ENCODE data around the gene NOX5. TPM values are rescaled to one million over a fixed set of nuclear protein-coding genes. Genes with fewer than 3 reads are reported as not detected.

NOX5 gene
- total RNA-seq, 2 donors from 2014 or later = 0.26 TPM; not detected in 1

DNA sequence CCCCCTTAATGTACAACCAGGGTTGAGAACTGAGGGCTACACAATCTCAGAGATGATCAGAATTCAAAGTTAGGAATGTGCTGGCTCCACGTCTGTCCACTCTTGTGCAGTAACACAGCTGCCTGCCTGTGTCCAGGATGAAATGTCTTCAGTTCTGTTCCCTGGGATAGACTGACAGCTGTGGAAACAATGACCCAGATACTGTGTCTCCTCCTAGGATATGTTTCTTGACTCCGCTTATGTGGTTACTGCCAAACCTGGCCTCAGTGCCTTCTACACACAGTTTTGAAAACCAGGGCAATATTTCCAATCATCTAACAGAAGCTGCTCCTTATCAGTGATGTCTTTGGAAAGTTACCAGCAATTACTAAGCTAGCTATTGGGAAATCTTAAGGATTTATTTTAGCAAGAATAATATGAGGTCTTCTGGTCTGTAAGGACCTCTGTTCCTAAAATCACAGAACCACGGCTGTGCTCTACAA, 67.6 kb downstream of the NOX5 start:
- H3K4me1 ChIP-seq = peaks cover 12% of the 10 kb centered on the region
- TF ChIP-seq, protein P1, sequence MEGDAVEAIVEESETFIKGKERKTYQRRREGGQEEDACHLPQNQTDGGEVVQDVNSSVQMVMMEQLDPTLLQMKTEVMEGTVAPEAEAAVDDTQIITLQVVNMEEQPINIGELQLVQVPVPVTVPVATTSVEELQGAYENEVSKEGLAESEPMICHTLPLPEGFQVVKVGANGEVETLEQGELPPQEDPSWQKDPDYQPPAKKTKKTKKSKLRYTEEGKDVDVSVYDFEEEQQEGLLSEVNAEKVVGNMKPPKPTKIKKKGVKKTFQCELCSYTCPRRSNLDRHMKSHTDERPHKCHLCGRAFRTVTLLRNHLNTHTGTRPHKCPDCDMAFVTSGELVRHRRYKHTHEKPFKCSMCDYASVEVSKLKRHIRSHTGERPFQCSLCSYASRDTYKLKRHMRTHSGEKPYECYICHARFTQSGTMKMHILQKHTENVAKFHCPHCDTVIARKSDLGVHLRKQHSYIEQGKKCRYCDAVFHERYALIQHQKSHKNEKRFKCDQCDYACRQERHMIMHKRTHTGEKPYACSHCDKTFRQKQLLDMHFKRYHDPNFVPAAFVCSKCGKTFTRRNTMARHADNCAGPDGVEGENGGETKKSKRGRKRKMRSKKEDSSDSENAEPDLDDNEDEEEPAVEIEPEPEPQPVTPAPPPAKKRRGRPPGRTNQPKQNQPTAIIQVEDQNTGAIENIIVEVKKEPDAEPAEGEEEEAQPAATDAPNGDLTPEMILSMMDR (IDR thresholded peaks at IDR 0.05) = no peak
- TF ChIP-seq POLR2A (IDR thresholded peaks at IDR 0.05) = no peak
- peak overlapping the region in 2 of 4 donors; percentile 35 to 40 for H3K27ac ChIP-seq
- H3K27me3 ChIP-seq = no peaks in the 10 kb centered on the region
- 47 to 55% methylated on average over 3 of the region's 3 CpGs for WGBS, 2 donors
- intact Hi-C loops (cut with DNase I) = no loop called here
- ATAC-seq (peak; percentile 55), DNase-seq (peak in 2 of 4 donors; percentile 19 to 21)
- H3K9me3 ChIP-seq = no peaks in the 10 kb centered on the region
- no peaks in the 10 kb centered on the region for H3K36me3 ChIP-seq (replicated peaks in 1 of 2; ENCODE audit: insufficient read depth in 1 of 2, low read depth in 2 of 2)
- H3K4me3 ChIP-seq = no peak overlapping the region

DNA sequence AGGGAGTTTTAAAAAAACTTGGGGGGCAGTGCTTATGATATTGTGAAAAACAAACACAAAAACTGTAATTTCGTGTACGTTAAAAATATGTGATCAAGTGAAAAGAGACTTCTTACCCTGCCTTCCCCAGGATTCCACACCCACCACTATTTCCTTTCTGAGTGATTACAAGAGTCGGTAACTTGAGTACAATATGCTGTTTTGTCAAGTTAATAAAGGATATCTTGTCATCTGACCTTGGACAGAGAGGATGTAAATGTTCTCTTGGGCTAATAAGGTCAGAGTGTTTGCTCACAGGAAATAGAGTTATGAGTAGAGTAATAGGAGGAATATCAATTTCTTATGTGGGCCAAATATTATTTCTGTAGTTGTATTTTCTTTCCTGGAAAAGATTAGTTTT, 68.1 kb downstream of the NOX5 start:
- H3K4me1 ChIP-seq = peaks cover 12% of the 10 kb centered on the region
- no peak for ATAC-seq
- H3K4me3 ChIP-seq = no peak overlapping the region
- intact Hi-C loops (cut with DNase I) = no loop called here
- 18 to 28% methylated on average over 3 of the region's 3 CpGs for WGBS, 2 donors
- no peak for DNase-seq
- H3K36me3 ChIP-seq (replicated peaks in 1 of 2; ENCODE audit: insufficient read depth in 1 of 2, low read depth in 2 of 2) = no peaks in the 10 kb centered on the region
- H3K9me3 ChIP-seq = no peaks in the 10 kb centered on the region
- no peak for TF ChIP-seq POLR2A (IDR thresholded peaks at IDR 0.05)
- TF ChIP-seq, protein P1 (IDR thresholded peaks at IDR 0.05) = no peak
- no peaks in the 10 kb centered on the region for H3K27me3 ChIP-seq
- H3K27ac ChIP-seq = peak overlapping the region in 2 of 4 donors; percentile 32 to 40

DNA sequence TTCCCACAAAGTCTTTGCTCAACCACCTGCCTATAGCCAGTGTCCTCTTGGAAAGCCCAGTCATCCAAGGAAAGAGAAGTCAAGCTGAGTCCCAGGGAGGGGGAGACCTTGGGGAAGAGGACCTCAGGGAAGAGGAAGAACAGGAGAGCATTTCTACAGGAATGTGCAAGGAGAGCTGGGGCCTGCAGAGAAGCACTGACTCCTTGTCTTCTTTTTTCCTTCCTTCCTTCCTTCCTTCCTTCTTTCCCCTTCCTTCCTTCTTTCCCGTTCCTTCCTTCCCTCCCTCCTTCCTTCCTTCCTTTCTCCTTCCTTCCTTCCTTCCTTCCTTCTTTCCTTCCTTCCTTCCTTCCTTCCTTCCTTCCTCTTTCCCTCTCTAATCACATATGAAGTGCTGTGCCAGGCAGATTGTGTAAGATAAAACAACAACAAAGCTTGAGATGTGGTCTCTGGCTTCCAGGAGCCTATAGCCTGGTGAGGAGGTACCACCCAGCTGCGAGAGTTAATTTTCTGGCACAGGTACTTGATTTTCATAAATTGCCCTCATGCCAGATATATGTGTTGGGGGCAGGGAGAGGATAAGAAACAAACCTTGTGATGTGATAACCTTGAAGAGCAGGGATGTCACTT, 70.0 kb downstream of the NOX5 start:
- intact Hi-C loops (cut with DNase I) = no loop called here
- Histone ChIP-seq H3K27me3 (no peaks in the 10 kb centered on the region), H3K4me1 (peaks cover 20% of the 10 kb centered on the region), H3K9me3 (no peaks in the 10 kb centered on the region), H3K36me3 (replicated peaks in 1 of 2; ENCODE audit: insufficient read depth in 1 of 2, low read depth in 2 of 2) (no peaks in the 10 kb centered on the region), H3K27ac (no peak overlapping the region), H3K4me3 (no peak overlapping the region)
- no peak for DNase-seq
- WGBS, 2 donors = 49 to 54% methylated on average over 2 of the region's 2 CpGs
- no peak for TF ChIP-seq POLR2A (IDR thresholded peaks at IDR 0.05)
- TF ChIP-seq, protein P1 (IDR thresholded peaks at IDR 0.05) = no peak
- ATAC-seq = no peak

DNA sequence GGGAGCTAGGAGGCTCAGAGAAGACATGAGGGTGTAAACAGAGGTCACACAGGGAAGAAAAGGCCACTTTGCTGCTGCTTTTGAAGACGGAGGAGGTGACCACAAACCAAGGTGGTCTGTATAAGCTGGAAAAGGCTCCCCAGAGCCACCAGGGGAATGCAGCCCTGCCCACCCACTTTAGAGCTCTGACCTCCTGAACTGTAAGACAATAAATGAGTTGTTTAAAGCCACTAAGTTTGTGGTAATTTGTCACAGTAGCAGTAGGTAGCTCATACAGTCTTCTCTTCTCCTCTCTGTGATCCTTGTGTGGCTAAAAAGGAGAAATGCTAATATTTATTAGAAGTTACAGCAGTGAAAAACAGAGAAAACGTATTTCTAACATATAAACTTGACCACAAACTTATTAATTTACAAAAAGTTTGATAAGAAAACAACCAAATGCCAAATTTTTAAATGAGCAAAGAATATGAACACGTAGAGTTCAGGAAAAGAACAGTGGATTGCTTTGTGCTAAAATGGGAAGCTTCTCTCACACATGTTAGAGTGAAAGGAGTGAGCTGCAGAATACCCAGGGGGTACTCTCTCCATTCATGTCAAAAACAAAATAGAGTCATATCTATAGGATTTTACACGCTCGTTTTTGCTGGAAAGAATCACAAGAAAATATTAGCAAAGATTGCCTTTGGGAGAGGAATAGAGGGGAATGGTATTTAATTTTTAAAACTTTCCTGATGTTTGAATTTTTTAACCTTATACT, 71.0 kb downstream of the NOX5 start:
- no peak for TF ChIP-seq POLR2A (IDR thresholded peaks at IDR 0.05)
- intact Hi-C loops (cut with DNase I) = no loop called here
- DNase-seq (no peak), ATAC-seq (no peak)
- H3K27ac ChIP-seq = no peak overlapping the region
- no peaks in the 10 kb centered on the region for H3K9me3 ChIP-seq
- peaks cover 20% of the 10 kb centered on the region for H3K4me1 ChIP-seq
- no peaks in the 10 kb centered on the region for H3K27me3 ChIP-seq
- H3K36me3 ChIP-seq (replicated peaks in 1 of 2; ENCODE audit: insufficient read depth in 1 of 2, low read depth in 2 of 2) = no peaks in the 10 kb centered on the region
- H3K4me3 ChIP-seq = no peak overlapping the region
- 49 to 52% methylated on average over 5 of the region's 5 CpGs for WGBS, 2 donors

DNA sequence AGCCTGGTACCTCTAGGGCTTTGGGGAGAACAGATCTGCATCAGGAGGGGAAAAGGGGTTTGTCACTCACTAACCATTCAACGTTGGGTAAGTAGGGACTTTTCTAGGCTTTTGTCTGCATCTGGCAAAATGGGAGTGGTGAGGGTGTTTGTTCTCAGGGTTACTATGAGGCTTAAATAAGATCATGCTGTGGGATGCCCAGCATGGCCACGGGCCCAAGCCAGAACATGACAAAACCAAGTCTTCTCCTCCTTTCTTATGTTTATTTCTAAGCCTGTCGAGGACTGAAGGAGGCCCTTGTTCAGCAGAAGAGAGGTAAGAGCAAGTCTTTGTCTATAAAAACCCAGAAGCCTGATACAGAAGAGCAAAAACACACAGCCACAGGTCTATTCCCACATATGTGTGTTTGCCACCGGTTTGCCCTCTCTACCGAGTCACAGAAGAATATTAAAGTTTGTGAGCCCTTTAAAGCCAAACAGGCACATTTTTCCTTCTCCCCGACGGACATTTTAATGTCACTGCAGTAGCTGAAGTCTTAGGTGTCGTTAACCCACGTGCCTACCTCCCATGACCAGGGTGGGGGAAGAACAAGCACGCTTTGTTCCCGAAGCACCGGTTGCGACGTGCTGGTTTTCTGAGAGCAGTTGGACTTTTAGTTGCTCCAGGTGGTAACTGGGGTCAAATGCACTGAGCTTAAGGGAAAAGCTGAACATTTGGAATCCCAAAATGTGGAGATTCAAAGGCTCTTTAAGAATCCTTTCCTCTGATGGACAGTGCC, 72.1 kb downstream of the NOX5 start:
- ATAC-seq (no peak), DNase-seq (peak in 1 of 4 donors; percentile 13)
- no peaks in the 10 kb centered on the region for H3K27me3 ChIP-seq
- WGBS, 2 donors = 66 to 67% methylated on average over 14 of the region's 14 CpGs
- intact Hi-C loops (cut with DNase I) = no loop called here
- no peak overlapping the region for H3K27ac ChIP-seq
- no peaks in the 10 kb centered on the region for H3K36me3 ChIP-seq (replicated peaks in 1 of 2; ENCODE audit: insufficient read depth in 1 of 2, low read depth in 2 of 2)
- H3K4me1 ChIP-seq = peaks cover 19% of the 10 kb centered on the region
- no peaks in the 10 kb centered on the region for H3K9me3 ChIP-seq
- no peak overlapping the region for H3K4me3 ChIP-seq
- TF ChIP-seq, protein P1 (IDR thresholded peaks at IDR 0.05) = no peak
- no peak for TF ChIP-seq POLR2A (IDR thresholded peaks at IDR 0.05)

Data from body of pancreas (tissue), 4 donors.